HG02759 (cell line): ENCODE measurements around the gene PDE4D.

Experiments
- ATAC-seq: cut with Tn5 transposase; IDR thresholded peaks from one replicate; pipeline ENCODE4 v1.9.1; 2021; ENCODE audit warnings: mild to moderate bottlenecking, moderate library complexity; ENCODE audit not compliant: unreplicated experiment

Gene PDE4D

DNA sequence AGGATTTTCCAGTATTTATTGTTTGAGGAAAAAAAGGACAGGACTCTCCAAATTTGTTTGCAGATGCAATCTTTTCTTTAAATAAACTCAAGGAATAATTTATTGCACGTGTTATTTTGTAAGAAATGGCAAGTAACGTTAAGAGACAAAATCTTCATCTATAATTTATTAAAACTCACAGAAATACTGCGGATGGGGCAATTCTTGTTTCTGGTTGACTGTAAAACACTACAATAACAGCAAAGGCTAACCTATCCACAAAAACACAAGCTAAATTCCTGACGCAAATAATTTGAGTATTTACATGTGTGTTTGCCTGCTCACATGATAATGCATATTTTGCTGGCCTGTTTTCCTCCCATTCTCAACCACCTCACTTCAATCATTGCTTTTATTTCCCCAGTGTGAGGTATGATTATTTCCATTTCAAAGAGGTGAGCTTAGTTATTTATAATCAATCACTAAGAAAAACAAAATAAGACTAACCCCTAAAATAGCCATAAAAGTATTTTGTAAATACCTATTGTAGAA, 619.4 kb downstream of the PDE4D start:
- no peak for ATAC-seq

DNA sequence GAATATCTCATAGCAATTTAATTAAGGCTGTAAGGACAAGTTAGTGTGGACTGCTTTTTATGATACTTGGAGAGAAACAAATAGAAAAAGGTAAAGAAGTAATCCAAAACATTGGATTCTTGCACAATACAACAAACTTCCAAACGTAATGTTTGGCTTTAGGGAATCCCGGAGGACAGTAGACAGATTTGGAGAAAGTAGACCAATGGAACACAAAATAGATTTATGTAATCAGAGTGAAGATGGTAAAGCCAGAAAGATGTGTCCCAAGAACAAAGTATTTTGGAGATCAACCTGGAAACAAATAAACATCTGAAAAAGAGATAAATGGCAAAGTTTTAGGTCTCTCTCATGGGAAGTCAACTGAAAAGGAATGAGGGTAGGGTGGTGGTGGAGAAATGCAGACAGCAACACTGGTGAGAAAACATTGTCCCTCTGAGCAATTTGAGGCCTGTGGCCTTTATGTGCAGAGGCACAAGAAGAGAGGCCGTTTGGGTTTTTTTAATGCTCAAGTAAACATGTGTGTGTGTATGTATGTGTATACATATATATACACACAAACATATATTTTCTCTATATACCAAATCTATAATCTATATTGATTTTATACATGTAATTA, 620.6 kb downstream of the PDE4D start:
- no peak for ATAC-seq

DNA sequence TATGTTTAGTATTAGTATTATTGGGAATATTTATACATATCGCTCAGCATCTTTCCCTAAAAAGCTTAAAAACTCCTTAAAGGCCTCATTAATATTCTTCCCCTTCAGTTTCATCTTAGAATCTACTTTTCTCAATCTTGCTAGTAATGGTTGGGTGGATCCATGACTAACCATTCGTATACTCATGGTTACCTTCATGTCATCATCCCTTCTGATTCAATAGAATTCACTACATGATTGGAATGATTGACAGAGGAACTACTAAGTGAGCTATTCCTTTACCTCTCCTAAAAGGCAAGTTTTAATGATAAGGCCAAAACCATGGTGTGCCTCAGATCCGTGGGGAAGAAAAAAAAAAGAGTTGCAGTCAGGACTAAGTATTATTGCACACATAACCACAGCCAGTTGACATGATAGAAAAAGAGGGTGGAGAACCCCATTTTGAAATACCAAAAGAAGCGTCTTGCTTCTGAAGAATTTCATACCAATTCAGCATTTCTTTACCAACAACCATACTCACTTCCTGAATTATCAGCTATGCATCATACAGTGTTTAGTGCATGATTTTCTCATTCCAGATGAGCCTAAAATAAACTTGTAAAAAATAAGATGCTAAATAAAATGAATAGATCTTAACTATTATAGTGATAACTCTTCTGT, 624.6 kb downstream of the PDE4D start:
- ATAC-seq: no peak

DNA sequence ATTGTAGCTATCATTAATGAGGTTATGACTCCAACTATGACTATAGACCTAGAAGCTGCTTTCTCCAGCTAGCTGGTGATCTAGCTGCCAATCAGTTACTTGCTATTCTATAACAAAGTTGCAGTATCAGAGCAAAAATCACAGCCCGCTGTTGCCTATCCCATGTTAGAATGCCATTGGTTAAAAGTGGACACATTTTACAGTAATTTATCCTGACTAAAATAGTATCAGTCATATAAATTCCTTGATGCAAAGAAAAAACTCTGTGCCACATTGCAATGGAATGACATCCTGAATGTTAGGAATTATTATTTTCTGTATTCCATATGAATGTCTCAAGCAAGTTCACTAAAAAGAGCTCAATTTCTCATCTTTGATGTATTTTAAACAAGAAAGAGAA, 626.5 kb downstream of the PDE4D start:
- no peak for ATAC-seq

DNA sequence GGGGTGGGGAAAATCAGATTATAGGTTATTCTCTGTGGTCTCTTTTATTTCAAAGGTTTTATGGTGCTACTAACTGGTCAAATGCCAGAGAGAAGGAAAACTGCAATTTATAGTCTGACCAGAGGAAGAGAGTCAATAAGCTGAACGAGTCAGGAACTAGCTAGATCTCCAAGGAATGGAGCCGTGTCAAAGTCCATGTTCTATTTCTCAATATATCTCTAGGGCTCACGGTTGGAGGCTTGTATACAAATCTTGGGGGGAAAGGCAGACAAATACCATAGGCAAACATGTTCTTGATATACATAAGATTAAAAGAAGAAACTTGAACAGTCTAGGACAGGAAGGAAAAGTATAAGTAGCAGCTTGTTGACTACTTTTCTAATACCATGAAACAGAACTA, 627.1 kb downstream of the PDE4D start:
- ATAC-seq: no peak

DNA sequence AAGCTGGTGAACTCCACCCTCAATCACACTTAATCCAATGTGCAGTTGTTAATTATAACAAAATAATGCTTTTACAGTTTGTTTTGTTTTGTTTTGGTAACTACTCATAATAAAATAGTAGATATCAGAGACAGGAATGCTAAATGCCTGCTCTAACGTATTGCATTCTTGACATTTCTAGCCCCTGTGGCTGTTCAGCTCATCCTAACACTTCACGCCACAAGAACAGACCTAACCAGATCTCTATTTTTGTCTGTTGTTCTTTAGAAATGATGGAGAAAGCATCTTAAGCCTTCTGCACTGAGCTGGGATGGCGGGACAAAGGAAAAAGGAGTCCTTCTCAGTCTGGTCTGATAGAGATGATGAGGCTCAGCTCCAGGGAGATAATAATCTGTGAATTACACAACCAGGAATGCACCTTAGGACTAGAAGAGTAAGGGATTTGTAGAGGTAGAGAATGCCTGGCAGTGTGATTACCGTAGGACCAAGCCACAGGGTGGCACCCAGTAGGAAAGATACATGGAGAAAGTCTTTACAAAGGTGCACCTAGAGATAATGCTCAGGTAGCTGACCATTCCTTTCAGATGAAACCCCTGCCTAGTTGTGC, 628.8 kb downstream of the PDE4D start:
- ATAC-seq: no peak

DNA sequence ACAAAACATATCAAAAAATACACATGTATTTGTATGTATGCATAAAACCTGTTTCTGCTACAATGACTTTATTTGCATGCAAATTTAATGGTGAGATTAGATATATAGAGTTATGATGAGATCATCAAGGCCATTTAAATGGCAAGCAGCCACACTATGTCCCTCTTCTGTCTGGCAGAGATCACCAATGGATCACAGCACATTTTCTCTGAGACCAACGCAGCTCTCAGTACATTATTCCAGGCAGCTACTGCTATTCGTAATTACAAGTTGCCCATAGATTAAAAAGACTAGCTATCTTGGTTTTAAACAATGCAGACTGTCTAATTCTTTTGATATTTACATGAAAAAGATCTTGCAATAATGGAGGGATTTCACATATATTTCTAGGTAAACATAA, 629.5 kb downstream of the PDE4D start:
- no peak for ATAC-seq

DNA sequence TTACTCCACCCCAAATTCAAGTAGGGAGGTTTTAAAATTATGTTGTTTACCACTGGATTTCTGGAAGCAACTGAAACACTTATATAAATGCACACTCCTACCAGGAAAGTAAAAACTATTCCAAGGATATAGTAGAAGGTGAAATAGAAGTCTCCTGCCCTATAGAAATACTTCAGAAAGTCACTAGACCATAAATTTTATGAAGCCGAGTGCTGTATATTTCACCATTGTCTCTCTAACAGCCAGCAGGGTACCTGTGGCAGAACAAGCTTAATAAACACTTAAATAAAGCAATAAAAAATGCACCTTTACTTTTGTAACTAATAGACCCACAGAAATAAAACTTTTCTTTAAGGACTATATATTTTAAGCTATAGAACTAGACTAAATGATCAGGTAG, 631.6 kb downstream of the PDE4D start:
- ATAC-seq: no peak

DNA sequence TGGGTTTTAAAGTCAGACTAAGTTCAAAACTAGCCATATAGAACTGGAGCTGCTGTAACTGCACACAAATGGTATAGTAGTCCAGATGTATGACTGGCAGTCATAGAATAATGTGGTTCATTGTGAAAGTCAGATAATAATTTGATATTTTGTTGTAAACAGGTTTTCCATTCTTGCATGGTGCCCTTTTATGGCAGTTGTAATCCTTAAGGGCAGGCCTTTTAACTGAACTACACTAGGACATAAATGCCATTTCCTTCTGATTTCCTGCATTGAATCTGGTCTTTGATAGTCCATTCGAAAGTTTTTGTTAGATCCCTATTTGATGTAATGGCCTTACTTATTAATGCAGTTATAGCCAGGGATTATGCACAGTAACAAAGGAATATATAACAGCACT, 632.6 kb downstream of the PDE4D start:
- ATAC-seq: no peak

DNA sequence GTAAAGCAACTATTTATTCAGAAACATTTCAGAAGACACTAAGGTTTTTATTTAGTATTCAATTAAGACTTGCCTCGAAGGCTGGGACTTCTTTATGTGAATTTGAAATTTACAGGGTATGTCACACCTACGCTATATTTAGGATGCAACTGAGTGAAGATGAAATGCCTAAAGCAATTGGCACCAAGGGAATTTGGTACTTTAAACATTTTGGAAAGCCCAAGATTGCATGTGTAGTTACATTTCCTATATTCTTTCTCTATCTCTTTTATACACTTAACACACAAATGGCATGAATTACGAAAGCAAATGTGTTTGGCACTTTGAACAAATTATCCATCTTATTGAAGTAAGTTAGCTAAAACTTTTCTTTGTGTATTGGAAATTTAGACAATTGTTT, 633.3 kb downstream of the PDE4D start:
- ATAC-seq: no peak

DNA sequence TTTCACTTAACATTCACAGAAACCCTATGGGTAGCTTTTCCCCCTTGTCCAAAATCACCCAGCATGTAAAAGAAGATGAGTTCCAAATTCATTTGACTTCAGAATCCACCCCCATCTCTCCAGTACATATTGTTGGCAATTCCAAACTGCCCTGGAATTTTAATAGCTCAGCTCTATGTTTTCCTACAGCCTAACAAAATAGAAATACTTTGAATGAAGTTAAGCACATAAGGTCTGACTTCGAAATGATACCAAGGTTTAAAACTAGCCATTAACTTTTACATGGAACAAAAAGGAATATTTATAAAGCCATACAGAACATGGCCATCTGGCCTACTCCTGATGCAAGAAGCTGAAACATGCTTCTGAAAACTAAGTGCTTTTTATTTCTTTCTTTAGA, 634.3 kb downstream of the PDE4D start:
- no peak for ATAC-seq

DNA sequence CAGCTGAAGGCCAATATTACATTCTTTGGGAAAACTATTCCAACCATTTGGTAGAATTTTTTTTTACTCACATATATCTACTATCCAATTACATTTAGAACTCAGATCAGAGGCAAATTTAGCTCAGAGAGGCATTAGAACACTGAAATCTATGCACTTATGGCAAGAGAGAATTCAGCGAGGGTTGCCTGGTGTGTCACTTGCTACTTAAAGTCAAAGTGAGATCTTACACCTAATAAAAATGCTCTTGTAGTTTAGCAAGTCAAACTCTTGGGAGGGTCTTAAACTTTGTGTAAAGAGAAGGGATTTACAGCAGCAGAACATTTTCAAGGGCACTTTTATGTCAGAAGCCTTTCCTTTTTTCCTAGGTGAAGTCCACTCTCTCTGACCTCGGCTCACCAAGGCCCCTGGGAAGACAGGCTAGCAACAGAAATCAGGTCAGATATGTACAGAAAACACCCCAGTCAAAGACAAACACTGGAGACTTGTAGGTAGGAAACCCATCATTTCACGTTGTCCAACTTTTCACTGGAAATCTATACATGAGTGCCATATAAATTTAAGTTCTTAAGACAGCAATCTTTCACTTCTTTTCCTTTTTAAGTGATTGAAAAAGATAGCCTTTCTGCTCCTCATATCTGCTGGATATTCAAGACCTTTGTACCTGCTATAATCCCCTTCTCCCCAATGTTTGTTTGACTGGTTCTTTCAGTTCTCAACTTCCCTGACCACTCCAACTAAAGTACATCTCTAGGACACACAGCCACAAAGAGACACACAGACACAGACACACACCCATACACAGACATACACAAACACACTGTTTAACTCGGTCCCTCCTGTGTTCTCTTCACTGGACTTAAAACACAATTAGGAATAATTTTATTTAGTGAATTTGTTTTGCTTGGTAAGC, 635.8 kb downstream of the PDE4D start:
- ATAC-seq: no peak

DNA sequence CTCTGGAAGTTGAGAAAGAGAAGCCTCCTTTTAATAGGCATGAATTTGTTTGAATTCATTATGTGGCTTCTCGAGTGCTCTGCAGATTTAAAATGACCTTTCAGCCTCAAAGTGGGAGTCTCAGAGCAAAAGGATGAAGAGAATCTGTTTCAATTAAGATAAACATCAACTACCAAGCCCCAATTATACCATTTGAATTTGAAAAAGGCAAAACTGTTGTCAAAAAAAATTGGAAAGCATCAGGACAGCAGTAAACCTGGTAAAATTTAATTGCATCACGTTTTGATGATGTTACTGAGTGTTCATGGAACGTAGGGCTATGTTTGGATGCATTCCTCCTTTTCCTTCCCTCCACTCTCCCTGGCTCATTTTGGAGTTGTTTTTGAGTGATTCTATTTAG, 637.2 kb downstream of the PDE4D start:
- no peak for ATAC-seq

DNA sequence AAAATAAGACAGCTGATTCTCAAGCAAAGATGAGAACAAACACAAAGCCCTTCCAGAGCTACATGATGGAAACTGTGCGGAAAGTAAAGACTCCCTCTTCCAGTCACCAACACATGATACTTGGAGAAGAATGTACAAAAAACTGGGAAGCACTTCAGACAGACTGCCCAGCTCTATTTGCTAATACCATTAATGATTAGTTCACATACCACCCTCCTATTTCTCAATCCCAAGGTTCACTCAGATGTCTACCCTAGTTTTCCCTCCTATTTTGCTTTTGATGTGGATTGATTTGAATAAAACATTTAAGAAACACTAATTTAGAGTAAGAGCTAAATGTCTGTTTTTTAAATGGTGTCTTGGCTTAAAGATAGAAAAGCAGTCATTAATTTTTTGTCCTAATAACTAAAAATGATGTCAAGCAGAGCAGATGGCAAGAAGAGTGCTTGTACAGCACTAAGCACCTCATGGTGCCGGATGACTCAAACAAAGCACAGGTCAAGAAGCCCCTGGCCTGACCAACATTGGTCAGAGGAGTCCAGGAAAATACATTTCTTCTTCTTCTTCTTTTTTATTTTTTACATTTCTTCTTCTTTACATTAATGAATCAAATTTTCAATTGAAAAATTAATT, 639.4 kb downstream of the PDE4D start:
- ATAC-seq: no peak

DNA sequence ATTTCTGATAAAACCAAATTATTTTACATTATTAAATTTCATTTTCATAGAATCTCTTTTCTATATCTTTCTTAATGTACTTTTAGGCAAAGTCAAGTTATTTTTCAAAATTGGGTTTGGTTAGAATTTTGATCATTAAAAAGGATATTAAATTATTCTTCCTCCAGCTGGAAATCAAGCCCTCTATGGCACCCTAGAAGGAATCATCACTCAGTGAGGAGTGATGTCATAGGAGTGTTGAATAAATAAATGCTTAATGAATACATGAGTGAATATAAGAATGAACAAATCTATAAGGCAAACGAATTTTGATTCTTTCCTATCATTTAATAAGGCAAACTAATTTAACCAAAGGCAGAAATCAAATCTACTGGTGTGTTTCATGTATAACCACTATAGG, 639.9 kb downstream of the PDE4D start:
- no peak for ATAC-seq

DNA sequence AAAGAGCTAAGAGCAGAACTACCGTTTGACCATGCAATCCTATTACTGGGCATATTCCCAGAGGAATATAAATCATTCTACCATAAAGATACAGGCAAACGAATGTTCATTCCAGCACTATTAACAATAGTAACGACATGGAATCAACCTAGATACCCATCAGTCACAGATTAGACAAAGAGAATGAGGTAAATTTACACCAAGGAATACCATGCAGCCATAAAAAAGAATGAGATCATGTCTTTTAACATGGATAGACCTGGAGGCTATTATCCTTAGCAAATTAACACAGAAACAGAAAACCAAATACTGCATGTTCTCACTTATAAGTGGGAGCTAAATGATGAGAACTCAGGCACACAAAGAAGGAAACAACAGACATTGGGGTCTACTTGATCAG, 641.9 kb downstream of the PDE4D start:
- no peak for ATAC-seq

DNA sequence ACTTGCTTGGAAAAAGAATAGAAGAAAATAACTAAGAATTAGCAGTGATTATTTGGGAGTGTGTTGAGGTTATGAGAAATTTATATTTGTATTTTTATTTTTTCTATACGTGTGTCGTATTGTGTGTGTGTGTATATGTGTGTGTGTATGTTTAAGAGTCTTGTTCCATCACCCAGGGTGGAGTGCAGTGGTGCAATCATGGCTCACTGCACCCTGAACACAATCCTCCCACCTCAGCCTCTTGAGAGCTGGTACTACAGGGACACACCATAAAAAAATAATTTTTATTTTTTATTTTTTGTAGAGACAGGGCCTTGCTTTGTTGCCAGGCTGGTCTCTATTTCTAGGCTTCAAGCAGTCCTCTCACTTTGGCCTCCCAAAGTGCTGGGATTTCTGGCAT, 643.8 kb downstream of the PDE4D start:
- ATAC-seq: no peak

DNA sequence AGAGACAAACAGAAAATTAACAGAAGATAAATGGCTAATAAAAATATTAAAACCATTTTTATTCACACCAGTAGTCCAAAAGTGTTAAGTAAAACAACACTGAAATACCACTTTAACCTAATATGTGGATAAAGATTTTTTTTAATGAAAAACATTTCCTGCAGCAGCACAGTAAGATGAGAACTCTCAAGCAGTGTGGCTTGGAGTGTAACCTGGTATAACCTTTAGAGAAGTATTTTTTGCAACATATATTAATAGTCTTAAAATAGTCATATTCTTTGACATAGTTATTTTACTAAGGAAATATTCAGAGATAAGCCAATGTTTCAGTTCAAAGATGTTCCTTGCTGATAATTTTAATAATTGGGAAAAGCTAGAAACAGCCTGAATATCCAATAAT, 644.4 kb downstream of the PDE4D start:
- no peak for ATAC-seq

DNA sequence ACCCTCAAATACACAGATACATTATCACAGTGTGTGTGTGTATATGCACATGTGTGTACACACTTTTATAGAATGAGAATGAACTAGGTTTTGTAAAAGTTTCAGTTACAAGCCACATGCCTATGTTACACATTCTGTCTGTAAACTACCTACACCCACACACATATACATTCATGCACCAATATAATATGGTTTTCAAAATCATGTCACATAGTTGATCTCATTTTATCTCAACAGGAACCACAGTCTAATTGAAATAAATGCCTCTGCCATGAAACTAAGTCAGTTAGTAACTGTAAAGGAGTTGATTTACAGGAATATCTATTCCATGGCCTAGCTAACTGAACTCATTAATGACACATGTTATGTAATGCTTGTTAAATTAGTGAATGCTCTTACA, 646.6 kb downstream of the PDE4D start:
- no peak for ATAC-seq

DNA sequence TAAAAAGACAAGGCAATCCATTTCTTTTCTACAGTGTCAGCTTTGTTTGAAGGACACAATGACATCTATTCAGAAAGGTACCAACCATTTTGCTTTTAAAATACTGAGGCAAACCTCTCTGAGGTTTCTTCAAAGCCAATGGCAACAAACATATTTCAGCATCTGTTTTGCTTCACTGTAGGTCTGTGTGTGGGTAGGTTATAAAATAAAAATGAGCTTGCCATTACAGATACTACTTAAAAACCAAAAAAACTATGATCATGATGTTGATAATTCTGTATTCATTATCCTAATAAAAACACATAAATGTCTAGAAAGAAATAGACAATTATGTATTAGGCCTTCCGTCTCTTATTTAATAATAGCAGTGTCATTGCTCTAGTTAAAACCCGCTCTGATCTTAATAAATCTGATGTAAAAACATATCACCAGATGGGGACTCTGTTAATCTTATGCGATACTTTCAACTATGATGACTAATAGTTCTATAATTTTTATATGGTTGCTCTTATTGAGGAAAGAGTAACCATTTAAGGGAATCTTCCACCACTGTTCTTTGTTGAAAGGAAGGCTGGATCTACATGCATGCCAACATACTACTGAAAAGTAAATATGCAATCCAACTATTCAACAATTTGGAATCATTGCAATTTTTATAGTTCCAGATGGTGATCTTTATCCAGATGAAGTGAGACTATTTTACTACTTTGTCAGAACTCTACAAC, 647.2 kb downstream of the PDE4D start:
- no peak for ATAC-seq
